Activated CD4-positive, alpha-beta memory T cell treated with anti-CD3 and anti-CD28 coated beads for 36 hours (primary cell): ENCODE results near the gene P3R3URF. TPM values are rescaled to one million over a fixed set of nuclear protein-coding genes. Genes with fewer than 3 reads are reported as not detected.
A peak's percentile ranks its signal among the peaks of the same experiment; 100 is the strongest.

ENCODE experiments used
- CTCF ChIA-PET: fragments of 350-600 bp; sonication (Branson Sonifier 250); formaldehyde crosslinking; loops from one replicate; lab custom pipeline; 2021; ENCODE audit warnings: antibody characterized with exemption, inconsistent platforms; lab: Charles Lee
- POLR2A ChIA-PET: fragments of 350-600 bp; sonication (Branson Sonifier 250); formaldehyde crosslinking; loops from one replicate; lab custom pipeline; 2021; ENCODE audit warnings: antibody characterized with exemption; lab: Charles Lee
- DNase-seq: peaks from one replicate; pipeline ENCODE4 v3.0.0-alpha.2; 2020
- H3K27ac Mint-ChIP-seq: one replicate; pipeline ENCODE4 v1.8.0; 2021; ENCODE audit warnings: mixed read lengths
- H3K27me3 Mint-ChIP-seq: one replicate; pipeline ENCODE4 v1.8.0; 2021; ENCODE audit warnings: mixed read lengths
- H3K36me3 Mint-ChIP-seq: one replicate; pipeline ENCODE4 v1.8.0; 2021; ENCODE audit warnings: mixed read lengths
- H3K4me1 Mint-ChIP-seq: one replicate; pipeline ENCODE4 v1.8.0; 2021; ENCODE audit warnings: low read depth, mixed read lengths
- H3K4me3 Mint-ChIP-seq: one replicate; pipeline ENCODE4 v1.8.0; 2021; ENCODE audit warnings: mild to moderate bottlenecking, mixed read lengths
- H3K9me3 Mint-ChIP-seq: one replicate; pipeline ENCODE4 v1.8.0; 2021; ENCODE audit warnings: mixed read lengths
- intact Hi-C: fragments of 100-400 bp; cut with micrococcal nuclease; formaldehyde crosslinking; loops from one replicate; pipeline ENCODE4 v1.15.1; 2023
- total RNA-seq, 2 experiments: library from RNA; stranded (reverse); gene quantifications; one replicate each; pipeline ENCODE4 v1.2.3, GENCODE V29; 2021

Gene P3R3URF
- total RNA-seq, 2 experiments from 2014 or later: not detected

GRCh38 chr1:46183079-46183847 is 7.0 kb upstream of the P3R3URF start:
- Mint-ChIP-seq H3K27me3 (no peaks in the 10 kb centered on the region), H3K27ac (no peak overlapping the region), H3K36me3 (peaks cover 5% of the 10 kb centered on the region), H3K4me1 (peaks cover 22% of the 10 kb centered on the region), H3K9me3 (no peaks in the 10 kb centered on the region), H3K4me3 (no peak overlapping the region)
- DNase-seq: no peak
- intact Hi-C loops: loop anchor here (10.0 kb wide), 1 partner anchor 498 kb away; the partner anchor contains the start of genes GPBP1L1 and TMEM69
- ChIA-PET CTCF (interaction anchor here (1.1 to 6.6 kb wide), 4 partner anchors 41 to 164 kb away, joined by 3 to 67 read pairs (median 22); no protein-coding TSS in a partner anchor), POLR2A (no interaction called here)

- Mint-ChIP-seq H3K9me3 (no peaks in the 10 kb centered on the region), H3K27ac (no peak overlapping the region), H3K36me3 (no peaks in the 10 kb centered on the region), H3K27me3 (no peaks in the 10 kb centered on the region), H3K4me3 (no peak overlapping the region), H3K4me1 (peaks cover 22% of the 10 kb centered on the region)
- POLR2A ChIA-PET: interaction anchor here (0.9 kb wide), 1 partner anchor 13 kb away, joined by 3 read pairs; no protein-coding TSS in a partner anchor
- CTCF ChIA-PET: interaction anchor here (1.0 to 6.6 kb wide), 9 partner anchors 14 to 165 kb away, joined by 3 to 67 read pairs (median 3); no protein-coding TSS in a partner anchor
- no peak for DNase-seq
- intact Hi-C loops: loop anchor here (10.0 kb wide), 1 partner anchor 497 kb away; the partner anchor contains the start of genes GPBP1L1 and TMEM69
Measured at GRCh38 chr1:46181343-46182260, 5.3 kb upstream of the P3R3URF start.

GRCh38 chr1:46180082-46180616 is 3.9 kb upstream of the P3R3URF start:
- Mint-ChIP-seq H3K4me3 (no peak overlapping the region), H3K27ac (no peak overlapping the region), H3K27me3 (no peaks in the 10 kb centered on the region), H3K4me1 (peaks cover 14% of the 10 kb centered on the region), H3K36me3 (no peaks in the 10 kb centered on the region), H3K9me3 (no peaks in the 10 kb centered on the region)
- ChIA-PET CTCF (interaction anchor here (0.7 to 6.6 kb wide), 7 partner anchors 13 to 144 kb away, joined by 3 to 67 read pairs (median 4); partner anchors contain the start of gene PIK3R3), POLR2A (no interaction called here)
- intact Hi-C loops: loop anchor here (10.0 kb wide), 1 partner anchor 495 kb away; the partner anchor contains the start of genes GPBP1L1 and TMEM69
- DNase-seq: peak; percentile 41

GRCh38 chr1:46179138-46180081 is 3.1 kb upstream of the P3R3URF start:
- peaks cover 6% of the 10 kb centered on the region for H3K4me1 Mint-ChIP-seq
- CTCF ChIA-PET: interaction anchor here (0.7 to 6.6 kb wide), 6 partner anchors 15 to 143 kb away, joined by 3 to 67 read pairs (median 3); partner anchors contain the start of gene PIK3R3

GRCh38 chr1:46175243-46175642 is 1.0 kb downstream of the P3R3URF start:
- Mint-ChIP-seq H3K27ac (no peak overlapping the region), H3K9me3 (no peaks in the 10 kb centered on the region), H3K27me3 (no peaks in the 10 kb centered on the region), H3K4me1 (no peaks in the 10 kb centered on the region), H3K4me3 (no peak overlapping the region), H3K36me3 (no peaks in the 10 kb centered on the region)
- DNase-seq: peak; percentile 19
- ChIA-PET POLR2A (no interaction called here), CTCF (interaction anchor here (1.9 kb wide), 1 partner anchor 138 kb away, joined by 8 read pairs; no protein-coding TSS in a partner anchor)
- intact Hi-C loops: no loop called here

More at GRCh38 chr1:46179138-46180081, 3.1 kb upstream of the P3R3URF start:
- Mint-ChIP-seq H3K4me3 (no peak overlapping the region), H3K27me3 (no peaks in the 10 kb centered on the region), H3K9me3 (no peaks in the 10 kb centered on the region), H3K27ac (no peak overlapping the region), H3K36me3 (no peaks in the 10 kb centered on the region)
- peak; percentile 75 for DNase-seq
- POLR2A ChIA-PET: no interaction called here
- intact Hi-C loops: loop anchor here (1.0 to 10.0 kb wide), 3 partner anchors 44 to 495 kb away; partner anchors contain the start of genes GPBP1L1 and TMEM69

- no peaks in the 10 kb centered on the region for H3K9me3 Mint-ChIP-seq
- H3K36me3 Mint-ChIP-seq: no peaks in the 10 kb centered on the region
- H3K4me1 Mint-ChIP-seq: no peaks in the 10 kb centered on the region
- no peaks in the 10 kb centered on the region for H3K27me3 Mint-ChIP-seq
- H3K4me3 Mint-ChIP-seq: no peak within 1 kb of the TSS
- no peak within 1 kb of the TSS for H3K27ac Mint-ChIP-seq
- ChIA-PET CTCF (interaction anchor here (1.9 kb wide), 1 partner anchor 137 kb away, joined by 8 read pairs; no protein-coding TSS in a partner anchor), POLR2A (no interaction called here)
- no peak for DNase-seq
- intact Hi-C loops: no loop called here
Measured at GRCh38 chr1:46174448-46175231, 1.6 kb downstream of the P3R3URF start, which contains the start of gene TSPAN1. Gene TSPAN1 (plus strand): TSS chr1:46175087. CDS start chr1:46181108, 6,021 bp downstream.

GRCh38 chr1:46173361-46173856 is 2.9 kb downstream of the P3R3URF start:
- CTCF ChIA-PET: interaction anchor here (0.6 to 1.2 kb wide), 3 partner anchors 47 to 514 kb away, joined by 3 read pairs; no protein-coding TSS in a partner anchor
- Mint-ChIP-seq H3K27ac (no peak overlapping the region), H3K36me3 (no peaks in the 10 kb centered on the region), H3K27me3 (peaks cover 2% of the 10 kb centered on the region), H3K9me3 (no peaks in the 10 kb centered on the region), H3K4me3 (no peak overlapping the region), H3K4me1 (no peaks in the 10 kb centered on the region)
- POLR2A ChIA-PET: no interaction called here
- no peak for DNase-seq
- intact Hi-C loops: no loop called here

GRCh38 chr1:46172321-46172720 is 4.0 kb downstream of the P3R3URF start:
- intact Hi-C loops: no loop called here
- POLR2A ChIA-PET: no interaction called here
- Mint-ChIP-seq H3K36me3 (no peaks in the 10 kb centered on the region), H3K27ac (no peak overlapping the region), H3K9me3 (no peaks in the 10 kb centered on the region), H3K27me3 (peaks cover 2% of the 10 kb centered on the region), H3K4me1 (peaks cover 6% of the 10 kb centered on the region), H3K4me3 (no peak overlapping the region)
- no peak for DNase-seq
- CTCF ChIA-PET: interaction anchor here (1.2 kb wide), 1 partner anchor 513 kb away, joined by 3 read pairs; no protein-coding TSS in a partner anchor

- H3K27ac Mint-ChIP-seq: no peak overlapping the region
- intact Hi-C loops: no loop called here
- H3K9me3 Mint-ChIP-seq: no peaks in the 10 kb centered on the region
- peaks cover 10% of the 10 kb centered on the region for H3K4me1 Mint-ChIP-seq
- ChIA-PET CTCF (no interaction called here), POLR2A (no interaction called here)
- no peak for DNase-seq
- peaks cover 2% of the 10 kb centered on the region for H3K27me3 Mint-ChIP-seq
- no peak overlapping the region for H3K4me3 Mint-ChIP-seq
- H3K36me3 Mint-ChIP-seq: no peaks in the 10 kb centered on the region
Measured at GRCh38 chr1:46171871-46172270, 4.4 kb downstream of the P3R3URF start.

- intact Hi-C loops: no loop called here
- H3K9me3 Mint-ChIP-seq: no peaks in the 10 kb centered on the region
- DNase-seq: no peak
- H3K27me3 Mint-ChIP-seq: peaks cover 2% of the 10 kb centered on the region
- ChIA-PET CTCF (interaction anchor here (0.8 kb wide), 1 partner anchor 53 kb away, joined by 3 read pairs; no protein-coding TSS in a partner anchor), POLR2A (no interaction called here)
- no peak overlapping the region for H3K4me3 Mint-ChIP-seq
- peaks cover 14% of the 10 kb centered on the region for H3K4me1 Mint-ChIP-seq
- no peaks in the 10 kb centered on the region for H3K36me3 Mint-ChIP-seq
- H3K27ac Mint-ChIP-seq: no peak overlapping the region
Measured at GRCh38 chr1:46171351-46171750, 4.9 kb downstream of the P3R3URF start.
